GM19099 (cell line): ENCODE results near the gene PIF1.

ENCODE experiments used
- POLR2A ChIP-seq: IDR thresholded peaks from 3 replicates; pipeline ENCODE4 v1.6.1; 2011; ENCODE audit warnings: low read depth; ENCODE audit not compliant: insufficient read length; ENCODE audit errors: extremely low read depth

Gene PIF1

GRCh38 chr15:64774629-64775493, 50.6 kb downstream of the PIF1 start:
- TF ChIP-seq POLR2A, result no peak

GRCh38 chr15:64774037-64774628, 51.3 kb downstream of the PIF1 start:
- no peak for TF ChIP-seq POLR2A

- no peak for TF ChIP-seq POLR2A
Observed at GRCh38 chr15:64773606-64774005, 51.8 kb downstream of the PIF1 start.

GRCh38 chr15:64772964-64773363, 52.5 kb downstream of the PIF1 start:
- TF ChIP-seq POLR2A, result no peak

- TF ChIP-seq POLR2A, result no peak
Observed at GRCh38 chr15:64772488-64772887, 53.0 kb downstream of the PIF1 start.

GRCh38 chr15:64770626-64771025, 54.8 kb downstream of the PIF1 start:
- TF ChIP-seq POLR2A, result no peak

- no peak for TF ChIP-seq POLR2A
Observed at GRCh38 chr15:64767203-64767602, 58.2 kb downstream of the PIF1 start.

GRCh38 chr15:64766058-64766457, 59.4 kb downstream of the PIF1 start:
- no peak for TF ChIP-seq POLR2A
